ENCODE results near the gene B3GNT8.

B3GNT8 gene

DNA sequence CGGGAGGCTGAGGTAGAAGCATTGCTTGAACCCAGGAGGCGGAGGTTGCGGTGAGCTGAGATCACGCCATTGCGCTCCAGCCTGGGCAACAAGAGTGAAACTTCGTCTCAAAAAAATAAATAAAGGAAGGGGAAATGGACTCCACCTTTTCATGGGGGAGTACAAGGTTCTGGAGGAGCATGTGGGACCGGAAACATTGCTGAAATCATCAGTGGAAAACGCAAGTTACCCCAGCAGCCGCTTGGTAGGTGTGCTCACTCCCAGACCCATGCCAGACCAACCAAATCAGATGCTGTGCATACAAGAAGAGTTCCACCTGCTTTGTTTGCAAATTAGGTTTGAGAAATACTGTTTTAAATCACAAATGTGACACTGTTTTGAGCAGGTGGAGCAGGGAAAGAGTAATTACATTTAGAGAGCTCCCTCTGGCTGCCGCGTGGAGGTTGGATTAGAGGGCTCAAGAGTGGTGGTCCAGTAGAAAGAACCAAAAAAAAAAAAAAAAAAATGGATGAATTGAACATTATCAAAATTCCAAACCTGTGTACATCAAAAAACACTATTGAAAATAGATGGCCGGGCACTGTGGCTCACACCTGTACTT lies 20.7 kb upstream of the B3GNT8 start:
- Histone ChIP-seq H3K36me3 (ENCODE audit: control insufficient read depth, insufficient read depth, low read length) (no peaks in the 10 kb centered on the region), H3K79me2 (ENCODE audit: control insufficient read depth, insufficient read depth, low read length) (no peaks in the 10 kb centered on the region), H3K79me1 (ENCODE audit: low read length) (no peaks in the 10 kb centered on the region), H3K9ac (ENCODE audit: low read length) (no peak overlapping the region), H3K18ac (ENCODE audit: low read length) (no peak overlapping the region), H2AK5ac (ENCODE audit: low read length) (no peak overlapping the region), H3K27me3 (ENCODE audit: insufficient read depth, low read length, poor library complexity) (no peaks in the 10 kb centered on the region), H2BK120ac (ENCODE audit: low read depth, low read length) (no peak overlapping the region), H4K8ac (ENCODE audit: low read depth, low read length) (no peak overlapping the region), H4K5ac (ENCODE audit: low read length) (no peak overlapping the region), H2BK15ac (replicated peaks; ENCODE audit: low read depth) (no peak overlapping the region), H2BK5ac (ENCODE audit: low read length) (no peak overlapping the region), H3K56ac (ENCODE audit: low read length) (no peak overlapping the region), H3K4me3 (ENCODE audit: low read length) (no peak overlapping the region), H3K27ac (ENCODE audit: low read depth, low read length) (no peak overlapping the region), H3K23ac (ENCODE audit: low read length) (no peak overlapping the region), H3K4me1 (ENCODE audit: control insufficient read depth, low read depth, low read length) (no peaks in the 10 kb centered on the region), H3K4ac (ENCODE audit: low read depth, low read length) (no peak overlapping the region), H3K4me2 (ENCODE audit: low read length) (no peak overlapping the region)
- WGBS (ENCODE audit: extremely low coverage, insufficient coverage, low lambda C conversion rate): no CpG with 5 or more reads among the region's 12 CpGs
- no peak for DNase-seq

DNA sequence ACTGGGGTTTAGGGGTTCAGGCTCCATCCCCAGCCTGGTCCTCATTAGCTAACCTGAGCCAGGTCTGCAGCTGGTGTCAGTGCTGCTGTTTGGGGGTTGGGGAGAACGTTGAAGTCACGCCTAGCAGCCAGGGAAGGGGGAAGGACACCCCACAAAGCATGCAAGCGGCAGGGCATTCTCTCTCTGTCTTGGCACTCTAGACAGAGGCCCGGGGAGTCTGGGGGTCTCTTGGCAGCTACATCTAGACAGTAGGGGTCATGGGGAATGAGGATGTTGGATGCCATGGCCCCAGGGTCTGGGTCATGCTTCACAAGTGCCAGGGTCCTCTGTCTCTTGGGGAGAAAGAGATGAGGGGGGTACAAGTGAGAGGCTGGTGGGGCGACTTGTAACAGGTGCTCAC lies 18.4 kb upstream of the B3GNT8 start:
- H4K8ac ChIP-seq (ENCODE audit: low read depth, low read length): no peak overlapping the region
- no peak overlapping the region for H3K4ac ChIP-seq (ENCODE audit: low read depth, low read length)
- no peaks in the 10 kb centered on the region for H3K79me2 ChIP-seq (ENCODE audit: control insufficient read depth, insufficient read depth, low read length)
- H3K9ac ChIP-seq (ENCODE audit: low read length): no peak overlapping the region
- no peaks in the 10 kb centered on the region for H3K79me1 ChIP-seq (ENCODE audit: low read length)
- H3K23ac ChIP-seq (ENCODE audit: low read length): no peak overlapping the region
- no peak overlapping the region for H4K5ac ChIP-seq (ENCODE audit: low read length)
- WGBS (ENCODE audit: extremely low coverage, insufficient coverage, low lambda C conversion rate): no CpG with 5 or more reads among the region's 5 CpGs
- H3K27ac ChIP-seq (ENCODE audit: low read depth, low read length): no peak overlapping the region
- H2BK15ac ChIP-seq (replicated peaks; ENCODE audit: low read depth): no peak overlapping the region
- H3K4me2 ChIP-seq (ENCODE audit: low read length): no peak overlapping the region
- no peak overlapping the region for H3K18ac ChIP-seq (ENCODE audit: low read length)
- H2AK5ac ChIP-seq (ENCODE audit: low read length): no peak overlapping the region
- H3K4me1 ChIP-seq (ENCODE audit: control insufficient read depth, low read depth, low read length): no peaks in the 10 kb centered on the region
- no peak overlapping the region for H2BK120ac ChIP-seq (ENCODE audit: low read depth, low read length)
- no peaks in the 10 kb centered on the region for H3K36me3 ChIP-seq (ENCODE audit: control insufficient read depth, insufficient read depth, low read length)
- H3K56ac ChIP-seq (ENCODE audit: low read length): no peak overlapping the region
- H3K27me3 ChIP-seq (ENCODE audit: insufficient read depth, low read length, poor library complexity): no peaks in the 10 kb centered on the region
- H3K4me3 ChIP-seq (ENCODE audit: low read length): no peak overlapping the region
- H2BK5ac ChIP-seq (ENCODE audit: low read length): no peak overlapping the region
- no peak for DNase-seq

DNA sequence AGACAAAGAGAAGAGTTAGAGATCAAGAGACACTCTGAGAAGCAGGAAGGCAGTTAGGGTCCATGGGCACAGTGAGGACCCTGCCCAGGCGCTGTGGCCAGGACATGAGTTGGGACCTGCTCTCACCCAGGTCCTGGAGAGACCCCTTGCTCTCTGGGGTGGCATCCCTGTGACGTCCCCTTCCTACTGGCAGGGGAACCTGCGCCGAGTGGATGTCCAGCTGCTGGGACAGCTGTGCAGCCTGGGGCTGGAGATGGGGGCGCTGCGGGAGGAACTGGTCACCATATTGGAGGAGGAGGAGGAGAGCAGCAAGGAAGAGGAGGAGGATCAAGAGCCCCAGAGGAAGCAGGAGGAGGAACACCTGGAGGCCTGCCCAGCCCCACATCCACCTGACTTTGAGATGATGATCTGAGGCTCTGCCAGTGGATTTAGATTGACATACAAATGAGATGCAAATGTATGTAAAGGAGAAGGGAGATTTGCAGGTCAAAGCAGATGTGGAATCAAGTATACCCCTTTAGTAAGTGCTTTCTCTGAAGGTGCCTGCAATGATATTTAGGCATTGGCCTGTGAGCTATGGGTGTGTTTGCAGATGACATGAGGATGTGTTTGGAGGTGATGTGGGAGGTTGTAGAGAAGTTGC lies 16.8 kb upstream of the B3GNT8 start:
- Histone ChIP-seq H2BK5ac (ENCODE audit: low read length) (no peak overlapping the region), H2BK15ac (replicated peaks; ENCODE audit: low read depth) (no peak overlapping the region), H3K79me2 (ENCODE audit: control insufficient read depth, insufficient read depth, low read length) (no peaks in the 10 kb centered on the region), H3K23ac (ENCODE audit: low read length) (no peak overlapping the region), H3K4me2 (ENCODE audit: low read length) (no peak overlapping the region), H2AK5ac (ENCODE audit: low read length) (no peak overlapping the region), H3K36me3 (ENCODE audit: control insufficient read depth, insufficient read depth, low read length) (no peaks in the 10 kb centered on the region), H3K79me1 (ENCODE audit: low read length) (no peaks in the 10 kb centered on the region), H3K56ac (ENCODE audit: low read length) (no peak overlapping the region), H3K27ac (ENCODE audit: low read depth, low read length) (no peak overlapping the region), H3K4me3 (ENCODE audit: low read length) (no peak overlapping the region), H4K8ac (ENCODE audit: low read depth, low read length) (no peak overlapping the region), H3K4ac (ENCODE audit: low read depth, low read length) (no peak overlapping the region), H3K27me3 (ENCODE audit: insufficient read depth, low read length, poor library complexity) (no peaks in the 10 kb centered on the region), H2BK120ac (ENCODE audit: low read depth, low read length) (no peak overlapping the region), H3K18ac (ENCODE audit: low read length) (no peak overlapping the region), H3K9ac (ENCODE audit: low read length) (no peak overlapping the region), H4K5ac (ENCODE audit: low read length) (no peak overlapping the region), H3K4me1 (ENCODE audit: control insufficient read depth, low read depth, low read length) (no peaks in the 10 kb centered on the region)
- no CpG with 5 or more reads among the region's 6 CpGs for WGBS (ENCODE audit: extremely low coverage, insufficient coverage, low lambda C conversion rate)
- no peak for DNase-seq

DNA sequence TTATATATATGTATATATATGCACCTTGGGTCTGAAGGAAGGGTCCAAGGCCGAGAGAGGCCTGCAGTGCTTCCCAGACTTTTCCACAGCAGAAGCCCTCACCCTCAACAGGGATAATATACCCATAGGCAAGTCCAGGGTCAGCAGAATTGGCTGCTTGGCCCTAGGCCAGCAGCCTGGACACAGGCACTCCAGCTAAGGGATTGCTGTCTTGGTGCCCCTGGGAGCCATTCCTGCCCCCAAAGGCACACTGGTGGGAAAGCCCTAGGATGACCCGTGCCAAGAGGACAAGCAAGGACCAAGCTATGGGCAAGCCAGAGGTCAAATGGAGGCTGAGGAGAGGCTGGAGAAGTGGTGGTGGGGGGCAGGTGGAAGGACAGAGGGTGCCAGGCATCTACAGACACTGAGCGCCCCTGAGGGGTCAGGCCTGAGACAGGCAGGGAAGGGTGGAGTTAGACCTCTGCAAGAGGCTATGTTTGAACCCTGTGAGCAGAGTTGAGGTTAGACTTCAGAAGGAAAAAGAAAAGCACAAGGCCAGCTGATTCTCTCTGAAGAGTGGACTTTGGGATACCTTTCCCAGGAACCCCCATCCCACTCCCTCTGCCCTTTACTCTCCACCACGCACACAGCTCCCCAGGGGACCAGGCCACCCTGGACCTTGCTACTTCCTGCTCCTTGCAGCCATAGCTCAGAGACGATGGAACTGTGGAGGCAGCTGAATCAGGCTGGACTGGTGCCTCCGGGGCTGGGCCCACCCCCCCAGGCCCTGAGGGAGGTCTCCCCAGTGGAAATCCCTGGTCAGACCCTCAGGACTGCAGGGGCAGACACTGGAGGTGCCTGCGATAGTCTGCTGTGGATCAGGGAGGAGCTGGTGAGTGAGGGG lies 15.5 kb upstream of the B3GNT8 start, which contains the start of gene ERICH4:
Gene ERICH4 (plus strand): TSS at position 684 of the 883 bp plus-strand sequence. CDS start 14 bp downstream, at position 698.
- Histone ChIP-seq H3K4ac (ENCODE audit: low read depth, low read length) (no peak within 1 kb of the TSS), H2BK5ac (ENCODE audit: low read length) (no peak within 1 kb of the TSS), H3K4me1 (ENCODE audit: control insufficient read depth, low read depth, low read length) (no peaks in the 10 kb centered on the region), H2AK5ac (ENCODE audit: low read length) (no peak within 1 kb of the TSS), H3K27ac (ENCODE audit: low read depth, low read length) (no peak within 1 kb of the TSS), H3K27me3 (ENCODE audit: insufficient read depth, low read length, poor library complexity) (no peaks in the 10 kb centered on the region), H3K36me3 (ENCODE audit: control insufficient read depth, insufficient read depth, low read length) (peaks cover 1% of the 10 kb centered on the region), H2BK120ac (ENCODE audit: low read depth, low read length) (no peak within 1 kb of the TSS), H2BK15ac (replicated peaks; ENCODE audit: low read depth) (no peak within 1 kb of the TSS), H3K79me2 (ENCODE audit: control insufficient read depth, insufficient read depth, low read length) (no peaks in the 10 kb centered on the region), H3K79me1 (ENCODE audit: low read length) (peaks cover 3% of the 10 kb centered on the region), H3K4me3 (ENCODE audit: low read length) (no peak within 1 kb of the TSS), H4K8ac (ENCODE audit: low read depth, low read length) (no peak within 1 kb of the TSS), H3K9ac (ENCODE audit: low read length) (no peak within 1 kb of the TSS), H4K5ac (ENCODE audit: low read length) (no peak within 1 kb of the TSS), H3K4me2 (ENCODE audit: low read length) (no peak within 1 kb of the TSS), H3K18ac (ENCODE audit: low read length) (no peak within 1 kb of the TSS), H3K23ac (ENCODE audit: low read length) (no peak within 1 kb of the TSS), H3K56ac (ENCODE audit: low read length) (no peak within 1 kb of the TSS)
- no CpG with 5 or more reads among the region's 7 CpGs for WGBS (ENCODE audit: extremely low coverage, insufficient coverage, low lambda C conversion rate)
- no peak for DNase-seq

DNA sequence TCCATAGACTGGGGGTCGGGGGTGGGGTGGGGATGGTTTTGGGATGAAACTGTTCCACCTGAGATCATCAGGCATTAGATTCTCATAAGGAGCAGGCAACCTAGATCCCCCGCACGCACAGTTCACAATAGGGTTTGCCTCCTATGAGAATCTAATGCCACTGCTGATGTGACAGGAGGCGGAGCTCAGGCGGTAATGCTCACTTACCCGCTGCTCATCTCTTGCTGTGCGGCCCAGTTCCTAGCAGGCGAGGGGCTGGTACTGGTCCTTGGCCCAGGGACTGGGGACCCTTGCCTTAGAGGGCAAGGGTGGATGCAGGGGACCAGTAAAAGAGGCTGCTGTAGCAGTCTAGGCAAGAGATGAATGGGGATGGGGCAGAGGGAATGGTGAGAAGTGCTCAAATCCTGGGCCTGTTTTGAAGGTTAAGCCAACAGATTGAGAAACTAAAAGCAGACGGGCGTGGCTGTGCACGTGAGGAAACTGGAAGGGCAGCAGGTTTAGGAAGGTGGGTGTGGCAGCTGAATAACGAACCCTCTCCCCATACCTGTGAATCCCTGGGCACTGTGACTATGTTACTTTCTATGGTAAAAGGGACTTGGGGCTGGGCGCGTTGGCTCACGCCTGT lies 14.3 kb upstream of the B3GNT8 start:
- H3K4ac ChIP-seq (ENCODE audit: low read depth, low read length): no peak overlapping the region
- H3K23ac ChIP-seq (ENCODE audit: low read length): no peak overlapping the region
- peaks cover 3% of the 10 kb centered on the region for H3K79me1 ChIP-seq (ENCODE audit: low read length)
- H3K27me3 ChIP-seq (ENCODE audit: insufficient read depth, low read length, poor library complexity): no peaks in the 10 kb centered on the region
- H4K5ac ChIP-seq (ENCODE audit: low read length): no peak overlapping the region
- H3K4me2 ChIP-seq (ENCODE audit: low read length): no peak overlapping the region
- H3K56ac ChIP-seq (ENCODE audit: low read length): no peak overlapping the region
- H2BK120ac ChIP-seq (ENCODE audit: low read depth, low read length): no peak overlapping the region
- no peak overlapping the region for H2AK5ac ChIP-seq (ENCODE audit: low read length)
- no peak overlapping the region for H2BK5ac ChIP-seq (ENCODE audit: low read length)
- peaks cover 1% of the 10 kb centered on the region for H3K36me3 ChIP-seq (ENCODE audit: control insufficient read depth, insufficient read depth, low read length)
- no peak overlapping the region for H3K18ac ChIP-seq (ENCODE audit: low read length)
- no peak overlapping the region for H2BK15ac ChIP-seq (replicated peaks; ENCODE audit: low read depth)
- no peak overlapping the region for H3K4me3 ChIP-seq (ENCODE audit: low read length)
- no peak overlapping the region for H3K9ac ChIP-seq (ENCODE audit: low read length)
- H3K27ac ChIP-seq (ENCODE audit: low read depth, low read length): no peak overlapping the region
- no peak for DNase-seq
- WGBS (ENCODE audit: extremely low coverage, insufficient coverage, low lambda C conversion rate): no CpG with 5 or more reads among the region's 15 CpGs
- H4K8ac ChIP-seq (ENCODE audit: low read depth, low read length): no peak overlapping the region
- H3K4me1 ChIP-seq (ENCODE audit: control insufficient read depth, low read depth, low read length): no peaks in the 10 kb centered on the region
- no peaks in the 10 kb centered on the region for H3K79me2 ChIP-seq (ENCODE audit: control insufficient read depth, insufficient read depth, low read length)

Data from mesendoderm (in vitro differentiated cells).